Measurements from ENCODE around the gene LGMN.

Gene LGMN

GRCh38 chr14:92792885-92793284 is 44.5 kb upstream of the LGMN start:
- H3K4me1 ChIP-seq (ENCODE audit: insufficient read depth, poor library complexity, severe bottlenecking), result peaks cover 15% of the 10 kb centered on the region
- no peak for DNase-seq (ENCODE audit: low spot score)
- no peak overlapping the region for H3K4me3 ChIP-seq (ENCODE audit: severe bottlenecking)
- H3K9me3 ChIP-seq (ENCODE audit: severe bottlenecking), result peaks cover 7% of the 10 kb centered on the region
- TF ChIP-seq, protein P1, sequence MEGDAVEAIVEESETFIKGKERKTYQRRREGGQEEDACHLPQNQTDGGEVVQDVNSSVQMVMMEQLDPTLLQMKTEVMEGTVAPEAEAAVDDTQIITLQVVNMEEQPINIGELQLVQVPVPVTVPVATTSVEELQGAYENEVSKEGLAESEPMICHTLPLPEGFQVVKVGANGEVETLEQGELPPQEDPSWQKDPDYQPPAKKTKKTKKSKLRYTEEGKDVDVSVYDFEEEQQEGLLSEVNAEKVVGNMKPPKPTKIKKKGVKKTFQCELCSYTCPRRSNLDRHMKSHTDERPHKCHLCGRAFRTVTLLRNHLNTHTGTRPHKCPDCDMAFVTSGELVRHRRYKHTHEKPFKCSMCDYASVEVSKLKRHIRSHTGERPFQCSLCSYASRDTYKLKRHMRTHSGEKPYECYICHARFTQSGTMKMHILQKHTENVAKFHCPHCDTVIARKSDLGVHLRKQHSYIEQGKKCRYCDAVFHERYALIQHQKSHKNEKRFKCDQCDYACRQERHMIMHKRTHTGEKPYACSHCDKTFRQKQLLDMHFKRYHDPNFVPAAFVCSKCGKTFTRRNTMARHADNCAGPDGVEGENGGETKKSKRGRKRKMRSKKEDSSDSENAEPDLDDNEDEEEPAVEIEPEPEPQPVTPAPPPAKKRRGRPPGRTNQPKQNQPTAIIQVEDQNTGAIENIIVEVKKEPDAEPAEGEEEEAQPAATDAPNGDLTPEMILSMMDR (IDR thresholded peaks at IDR 0.05; ENCODE audit: poor library complexity, severe bottlenecking), result no peak
- H3K27ac ChIP-seq (ENCODE audit: poor library complexity, severe bottlenecking), result peak overlapping the region; percentile 54
- no peaks in the 10 kb centered on the region for H3K27me3 ChIP-seq (ENCODE audit: insufficient read depth, poor library complexity, severe bottlenecking)
- peaks cover 10% of the 10 kb centered on the region for H3K36me3 ChIP-seq (ENCODE audit: low read depth)
- ATAC-seq (ENCODE audit: low read depth), result no peak

DNA sequence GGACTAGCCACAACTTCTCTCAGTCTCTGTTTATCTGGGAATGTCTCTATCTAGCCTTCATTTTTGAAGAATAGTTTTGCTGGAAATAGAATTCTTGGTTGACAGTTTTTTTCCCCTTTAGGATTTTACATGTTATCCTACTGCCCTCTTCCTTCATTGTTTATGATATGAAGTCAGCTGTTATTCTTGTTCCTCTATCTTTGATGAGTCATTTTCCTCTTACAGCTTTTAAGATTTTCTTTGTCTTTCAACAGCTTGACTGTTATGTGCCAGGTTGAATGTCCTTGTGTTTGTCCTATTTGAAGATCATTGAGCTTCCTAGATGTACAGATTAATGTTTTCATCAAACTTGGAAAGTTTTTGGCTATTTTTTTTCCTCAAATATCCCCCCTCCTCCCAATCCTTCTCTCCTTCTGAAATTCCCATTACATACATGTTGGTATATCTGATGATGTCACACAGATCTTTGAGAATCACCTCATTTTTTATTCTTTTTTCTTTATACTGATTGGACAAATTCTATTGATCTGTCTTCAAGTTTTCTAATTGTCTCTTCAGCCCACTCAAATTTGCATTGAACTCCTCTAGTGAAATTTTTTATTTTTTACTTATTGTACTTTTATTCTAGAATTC is 41.1 kb upstream of the LGMN start:
- peaks cover 22% of the 10 kb centered on the region for H3K4me1 ChIP-seq (ENCODE audit: insufficient read depth, poor library complexity, severe bottlenecking)

DNA sequence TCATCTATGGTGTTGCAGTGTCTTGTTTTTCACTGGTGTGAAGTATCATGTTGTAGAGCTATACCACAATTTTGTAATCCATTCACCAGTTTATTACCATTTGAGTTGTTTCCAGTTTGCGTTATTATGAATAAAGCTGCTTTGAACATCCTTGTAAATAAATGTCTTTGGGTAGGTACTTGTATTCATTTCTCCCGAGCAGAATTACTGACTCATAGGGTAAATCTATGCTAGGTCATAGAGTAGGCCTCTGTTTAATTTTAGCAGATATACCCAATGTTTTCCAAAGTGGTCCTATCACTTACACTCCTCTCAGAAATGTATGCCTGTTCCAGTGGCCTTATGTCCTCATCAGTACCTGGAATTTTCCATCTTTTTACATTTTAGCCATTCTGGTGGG is 39.1 kb upstream of the LGMN start:
- peaks cover 13% of the 10 kb centered on the region for H3K9me3 ChIP-seq (ENCODE audit: severe bottlenecking)
- no peaks in the 10 kb centered on the region for H3K36me3 ChIP-seq (ENCODE audit: low read depth)
- H3K27ac ChIP-seq (ENCODE audit: poor library complexity, severe bottlenecking), result no peak overlapping the region
- peaks cover 14% of the 10 kb centered on the region for H3K4me1 ChIP-seq (ENCODE audit: insufficient read depth, poor library complexity, severe bottlenecking)
- no peaks in the 10 kb centered on the region for H3K27me3 ChIP-seq (ENCODE audit: insufficient read depth, poor library complexity, severe bottlenecking)
- no peak for ATAC-seq (ENCODE audit: low read depth)
- TF ChIP-seq, protein P1 (IDR thresholded peaks at IDR 0.05; ENCODE audit: poor library complexity, severe bottlenecking), result no peak
- no peak overlapping the region for H3K4me3 ChIP-seq (ENCODE audit: severe bottlenecking)
- no peak for DNase-seq (ENCODE audit: low spot score)

More for the DNA sequence above, 41.1 kb upstream of the LGMN start:
- TF ChIP-seq, protein P1 (IDR thresholded peaks at IDR 0.05; ENCODE audit: poor library complexity, severe bottlenecking), result no peak
- DNase-seq (ENCODE audit: low spot score), result no peak
- Histone ChIP-seq H3K27me3 (ENCODE audit: insufficient read depth, poor library complexity, severe bottlenecking) (no peaks in the 10 kb centered on the region), H3K9me3 (ENCODE audit: severe bottlenecking) (peaks cover 13% of the 10 kb centered on the region), H3K4me3 (ENCODE audit: severe bottlenecking) (no peak overlapping the region), H3K36me3 (ENCODE audit: low read depth) (no peaks in the 10 kb centered on the region), H3K27ac (ENCODE audit: poor library complexity, severe bottlenecking) (no peak overlapping the region)
- no peak for ATAC-seq (ENCODE audit: low read depth)

DNA sequence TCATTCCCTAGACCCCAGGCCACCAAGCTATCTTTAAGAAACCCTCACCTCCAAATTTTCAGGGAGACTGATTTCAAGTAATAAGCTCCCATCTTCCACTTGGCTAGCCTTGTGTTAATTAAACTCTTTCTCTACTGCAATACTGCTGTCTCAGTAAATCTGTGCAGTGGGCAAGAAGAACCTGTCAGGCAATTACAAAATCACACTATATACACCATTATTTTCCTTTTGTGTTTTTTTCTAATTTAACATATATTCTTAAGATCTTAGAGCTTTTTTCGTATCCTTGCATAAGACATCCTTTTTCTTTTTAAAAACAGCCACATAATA is 38.0 kb upstream of the LGMN start:
- no peak for ATAC-seq (ENCODE audit: low read depth)
- Histone ChIP-seq H3K4me1 (ENCODE audit: insufficient read depth, poor library complexity, severe bottlenecking) (peaks cover 14% of the 10 kb centered on the region), H3K9me3 (ENCODE audit: severe bottlenecking) (peaks cover 13% of the 10 kb centered on the region), H3K36me3 (ENCODE audit: low read depth) (no peaks in the 10 kb centered on the region), H3K4me3 (ENCODE audit: severe bottlenecking) (no peak overlapping the region), H3K27ac (ENCODE audit: poor library complexity, severe bottlenecking) (peak overlapping the region; percentile 70), H3K27me3 (ENCODE audit: insufficient read depth, poor library complexity, severe bottlenecking) (no peaks in the 10 kb centered on the region)
- no peak for DNase-seq (ENCODE audit: low spot score)
- TF ChIP-seq, protein P1 (IDR thresholded peaks at IDR 0.05; ENCODE audit: poor library complexity, severe bottlenecking), result no peak

- Histone ChIP-seq H3K36me3 (ENCODE audit: low read depth) (no peaks in the 10 kb centered on the region), H3K4me1 (ENCODE audit: insufficient read depth, poor library complexity, severe bottlenecking) (peaks cover 14% of the 10 kb centered on the region), H3K4me3 (ENCODE audit: severe bottlenecking) (no peak overlapping the region), H3K9me3 (ENCODE audit: severe bottlenecking) (peaks cover 13% of the 10 kb centered on the region), H3K27ac (ENCODE audit: poor library complexity, severe bottlenecking) (peak overlapping the region; percentile 70), H3K27me3 (ENCODE audit: insufficient read depth, poor library complexity, severe bottlenecking) (no peaks in the 10 kb centered on the region)
- ATAC-seq (ENCODE audit: low read depth), result peak; percentile 77
- no peak for DNase-seq (ENCODE audit: low spot score)
- TF ChIP-seq, protein P1 (IDR thresholded peaks at IDR 0.05; ENCODE audit: poor library complexity, severe bottlenecking), result no peak
Measured at GRCh38 chr14:92785667-92786426, 37.4 kb upstream of the LGMN start.
